ENCODE measurements around the gene ANO10. TPM values are rescaled to one million over a fixed set of nuclear protein-coding genes. Genes with fewer than 3 reads are reported as not detected.

The ANO10 gene
- total and polyA plus RNA-seq, 10 donors = 2.6 to 21.7 (median 16.6) TPM

DNA sequence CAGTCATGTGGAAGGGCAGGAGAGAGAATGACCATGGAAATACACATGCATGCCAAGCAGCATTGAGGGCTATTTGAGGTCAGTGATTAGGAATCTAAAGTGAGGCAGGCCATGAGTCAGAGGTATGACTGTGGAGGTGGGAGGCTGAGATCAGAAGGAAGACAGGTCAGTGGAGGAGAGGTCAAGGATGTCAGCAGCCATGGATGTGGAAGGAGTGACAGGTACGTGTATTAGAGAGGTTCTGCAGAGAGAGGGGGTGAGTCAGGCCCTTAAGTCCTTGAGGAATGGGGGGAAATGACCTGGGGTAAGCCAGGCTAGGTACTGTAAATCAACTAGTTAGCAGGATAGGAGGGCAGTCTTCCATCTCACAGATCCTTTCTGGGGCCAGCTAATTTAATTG lies 166.6 kb downstream of the ANO10 start:
- intact Hi-C loops (cut with DNase I; ENCODE audit: low total_unique reads) = no loop called here
- TF ChIP-seq POLR2AphosphoS5 (IDR thresholded peaks at IDR 0.05) (no peak), POLR2A (IDR thresholded peaks at IDR 0.05) (no peak)
- TF ChIP-seq, protein P1, sequence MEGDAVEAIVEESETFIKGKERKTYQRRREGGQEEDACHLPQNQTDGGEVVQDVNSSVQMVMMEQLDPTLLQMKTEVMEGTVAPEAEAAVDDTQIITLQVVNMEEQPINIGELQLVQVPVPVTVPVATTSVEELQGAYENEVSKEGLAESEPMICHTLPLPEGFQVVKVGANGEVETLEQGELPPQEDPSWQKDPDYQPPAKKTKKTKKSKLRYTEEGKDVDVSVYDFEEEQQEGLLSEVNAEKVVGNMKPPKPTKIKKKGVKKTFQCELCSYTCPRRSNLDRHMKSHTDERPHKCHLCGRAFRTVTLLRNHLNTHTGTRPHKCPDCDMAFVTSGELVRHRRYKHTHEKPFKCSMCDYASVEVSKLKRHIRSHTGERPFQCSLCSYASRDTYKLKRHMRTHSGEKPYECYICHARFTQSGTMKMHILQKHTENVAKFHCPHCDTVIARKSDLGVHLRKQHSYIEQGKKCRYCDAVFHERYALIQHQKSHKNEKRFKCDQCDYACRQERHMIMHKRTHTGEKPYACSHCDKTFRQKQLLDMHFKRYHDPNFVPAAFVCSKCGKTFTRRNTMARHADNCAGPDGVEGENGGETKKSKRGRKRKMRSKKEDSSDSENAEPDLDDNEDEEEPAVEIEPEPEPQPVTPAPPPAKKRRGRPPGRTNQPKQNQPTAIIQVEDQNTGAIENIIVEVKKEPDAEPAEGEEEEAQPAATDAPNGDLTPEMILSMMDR (IDR thresholded peaks at IDR 0.05 in 8 of 11, conservative IDR thresholded peaks at IDR 0.05 in 3 of 11) = no peak
- Histone ChIP-seq H3K27ac (no peak overlapping the region), H3K4me3 (no peak overlapping the region), H3K9me3 (no peaks in the 10 kb centered on the region), H3K4me1 (peaks cover 0 to 5% (median 0%) of the 10 kb centered on the region in 6 donors), H3K36me3 (no peaks in the 10 kb centered on the region), H3K27me3 (replicated peaks in 1 of 7) (no peaks in the 10 kb centered on the region)
- no peak for DNase-seq
- 63 to 85% (median 76%) methylated on average over 1 of the region's 1 CpG for WGBS, 5 donors

DNA sequence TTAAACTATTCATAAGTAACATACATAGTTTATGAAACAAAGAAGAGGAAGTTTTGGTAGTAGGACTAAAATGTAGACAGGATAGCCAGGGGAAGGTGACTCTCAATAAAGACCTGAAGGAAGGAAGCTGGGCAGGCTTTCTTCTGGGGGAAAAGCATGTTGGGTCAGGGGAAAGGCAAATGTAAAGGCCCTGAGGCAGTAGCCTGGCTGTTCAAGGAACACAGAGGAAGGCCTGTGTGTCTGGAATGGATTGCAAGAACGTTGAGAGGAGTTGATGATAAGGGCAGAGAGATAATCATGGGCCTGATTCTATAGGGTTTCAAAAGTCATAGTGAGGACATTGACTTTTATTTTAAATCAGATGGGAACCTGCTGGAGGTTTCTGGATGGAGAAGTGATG lies 167.8 kb downstream of the ANO10 start:
- Histone ChIP-seq H3K4me1 (peaks cover 0 to 5% (median 0%) of the 10 kb centered on the region in 6 donors), H3K9me3 (no peaks in the 10 kb centered on the region), H3K27me3 (replicated peaks in 1 of 7) (no peaks in the 10 kb centered on the region), H3K27ac (no peak overlapping the region), H3K4me3 (no peak overlapping the region), H3K36me3 (no peaks in the 10 kb centered on the region)
- DNase-seq = no peak
- TF ChIP-seq, protein P1 (IDR thresholded peaks at IDR 0.05 in 8 of 11, conservative IDR thresholded peaks at IDR 0.05 in 3 of 11) = no peak
- TF ChIP-seq POLR2A (IDR thresholded peaks at IDR 0.05) (no peak), POLR2AphosphoS5 (IDR thresholded peaks at IDR 0.05) (no peak)
- 67 to 93% (median 86%) methylated on average over 1 of the region's 1 CpG for WGBS, 5 donors
- intact Hi-C loops (cut with DNase I; ENCODE audit: low total_unique reads) = no loop called here

DNA sequence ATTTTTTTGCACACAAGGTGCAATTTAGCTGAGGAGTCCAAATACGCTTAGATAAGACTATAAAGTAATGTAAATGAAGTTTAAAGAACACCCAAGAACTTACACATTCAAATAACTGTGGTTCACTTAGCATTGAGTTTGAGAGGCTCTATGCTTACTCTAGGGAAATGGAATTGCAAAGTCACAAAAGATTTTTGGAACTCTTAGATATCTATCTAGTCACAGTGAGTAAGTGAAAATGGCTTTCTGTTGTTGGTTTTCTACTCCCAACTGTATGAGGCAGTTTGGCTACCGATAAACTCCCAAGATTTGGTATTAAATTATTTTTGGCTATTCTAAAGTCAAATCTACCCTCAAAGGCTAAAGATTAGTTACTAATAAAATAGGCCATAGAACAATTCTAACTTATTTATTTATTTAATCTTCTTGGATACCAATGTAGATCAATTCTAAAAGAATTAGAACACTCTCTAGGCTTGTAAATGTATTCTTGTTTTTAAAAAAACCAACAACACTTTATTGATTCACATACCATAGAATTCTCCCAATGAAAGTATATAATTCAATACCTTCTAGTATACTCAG lies 170.0 kb downstream of the ANO10 start:
- no peaks in the 10 kb centered on the region for H3K27me3 ChIP-seq (replicated peaks in 1 of 7)
- DNase-seq = no peak
- H3K27ac ChIP-seq = no peak overlapping the region
- intact Hi-C loops (cut with DNase I; ENCODE audit: low total_unique reads) = no loop called here
- no peaks in the 10 kb centered on the region for H3K36me3 ChIP-seq
- no peaks in the 10 kb centered on the region for H3K4me1 ChIP-seq
- no peaks in the 10 kb centered on the region for H3K9me3 ChIP-seq
- H3K4me3 ChIP-seq = no peak overlapping the region
- WGBS, 5 donors = 90 to 97% (median 96%) methylated on average over 2 of the region's 2 CpGs
- TF ChIP-seq, protein P1 (IDR thresholded peaks at IDR 0.05 in 8 of 11, conservative IDR thresholded peaks at IDR 0.05 in 3 of 11) = no peak
- TF ChIP-seq POLR2AphosphoS5 (IDR thresholded peaks at IDR 0.05) (no peak), POLR2A (IDR thresholded peaks at IDR 0.05) (no peak)

DNA sequence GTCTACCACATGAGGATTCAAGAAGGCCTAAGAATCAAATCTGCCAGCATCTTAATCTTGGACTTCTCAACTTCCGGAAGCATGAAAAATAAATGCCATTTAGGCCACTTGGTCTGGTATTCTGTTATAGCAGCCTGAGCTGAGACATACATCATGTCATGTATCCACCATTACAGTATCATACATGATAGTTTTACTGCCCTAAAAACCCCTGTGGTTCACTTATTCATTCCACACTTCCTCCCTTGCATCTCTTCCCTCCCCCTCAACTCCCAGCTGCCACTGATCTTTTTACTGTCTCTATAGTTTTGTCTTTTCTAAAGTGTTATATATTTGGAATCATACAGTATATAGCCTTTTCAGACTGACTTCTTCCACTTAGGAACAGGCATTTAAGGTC lies 173.7 kb downstream of the ANO10 start:
- Histone ChIP-seq H3K27me3 (replicated peaks in 1 of 7) (no peaks in the 10 kb centered on the region), H3K36me3 (no peaks in the 10 kb centered on the region), H3K9me3 (no peaks in the 10 kb centered on the region), H3K4me3 (no peak overlapping the region), H3K4me1 (no peaks in the 10 kb centered on the region), H3K27ac (no peak overlapping the region)
- no peak for DNase-seq
- WGBS, 5 donors = 86 to 100% (median 95%) methylated on average over 1 of the region's 1 CpG
- TF ChIP-seq POLR2A (IDR thresholded peaks at IDR 0.05) (no peak), POLR2AphosphoS5 (IDR thresholded peaks at IDR 0.05) (no peak)
- TF ChIP-seq, protein P1 (IDR thresholded peaks at IDR 0.05 in 8 of 11, conservative IDR thresholded peaks at IDR 0.05 in 3 of 11) = no peak
- intact Hi-C loops (cut with DNase I; ENCODE audit: low total_unique reads) = no loop called here

Measured in spleen (tissue), 11 donors.